HFFc6 (cell line): Measurements from ENCODE around the gene BICRA. TPM values are rescaled to one million over a fixed set of nuclear protein-coding genes. Genes with fewer than 3 reads are reported as not detected.
A peak's percentile ranks its signal among the peaks of the same experiment; 100 is the strongest.

Experiments used
- DNase-seq: peaks from one replicate; pipeline ENCODE4 v3.0.0-alpha.2; 2018
- H3K27ac Mint-ChIP-seq: 2 replicates; pipeline ENCODE4 v1.8.0; 2020; ENCODE audit warnings: mild to moderate bottlenecking, mixed read lengths
- H3K27me3 Mint-ChIP-seq: 2 replicates; pipeline ENCODE4 v1.8.0; 2021; ENCODE audit warnings: mild to moderate bottlenecking, moderate library complexity, mixed read lengths; ENCODE audit not compliant: insufficient read depth
- H3K36me3 Mint-ChIP-seq: 2 replicates; pipeline ENCODE4 v1.8.0; 2021; ENCODE audit warnings: low read depth, mixed read lengths
- H3K4me1 Mint-ChIP-seq: 2 replicates; pipeline ENCODE4 v1.8.0; 2020; ENCODE audit warnings: low read depth, mixed read lengths
- H3K4me3 Mint-ChIP-seq: 2 replicates; pipeline ENCODE4 v1.8.0; 2020; ENCODE audit warnings: mild to moderate bottlenecking, moderate library complexity, mixed read lengths
- H3K9me3 Mint-ChIP-seq: 2 replicates; pipeline ENCODE4 v1.8.0; 2020; ENCODE audit warnings: mild to moderate bottlenecking, mixed read lengths
- CTCF ChIP-seq: fragments of 200-600 bp; sonication (generic); IDR thresholded peaks from 2 replicates; pipeline ENCODE4 v1.5.0; 2021; ENCODE audit warnings: antibody characterized with exemption, mild to moderate bottlenecking
- total RNA-seq, 6 experiments: library from RNA; stranded (reverse); fragmentation: NEBNext Ultra II Directional; extraction: Animal tissue kit (Norgen Biotek cat#: 25700); gene quantifications; 2 replicates in 1 of 6; 3 replicates in 5 of 6; pipeline ENCODE4 v1.2.3, GENCODE V29; 2021

Gene BICRA
- total RNA-seq, 6 experiments from 2014 or later: 11.8 to 16.7 (median 15.5) TPM

- Mint-ChIP-seq H3K4me3 (no peak overlapping the region), H3K27ac (no peak overlapping the region; the same call in 1 of the 2 replicates), H3K9me3 (no peaks in the 10 kb centered on the region), H3K27me3 (peaks cover 2% of the 10 kb centered on the region; the same call in 1 of the 2 replicates), H3K36me3 (peaks cover 12% of the 10 kb centered on the region), H3K4me1 (peaks cover 22% of the 10 kb centered on the region)
- TF ChIP-seq CTCF: no peak
- DNase-seq: no peak
These were observed 14.4 kb downstream of the BICRA start for GRCh38 chr19:47623151-47623920.

GRCh38 chr19:47623921-47624391 is 15.0 kb downstream of the BICRA start:
- no peak overlapping the region for H3K4me3 Mint-ChIP-seq
- peaks cover 2% of the 10 kb centered on the region; the same call in 1 of the 2 replicates for H3K27me3 Mint-ChIP-seq
- DNase-seq: no peak
- H3K9me3 Mint-ChIP-seq: no peaks in the 10 kb centered on the region
- no peak for TF ChIP-seq CTCF
- H3K4me1 Mint-ChIP-seq: peaks cover 16% of the 10 kb centered on the region
- H3K27ac Mint-ChIP-seq: peak overlapping the region; percentile 54; the same call in 1 of the 2 replicates
- H3K36me3 Mint-ChIP-seq: peaks cover 12% of the 10 kb centered on the region

GRCh38 chr19:47625650-47626049 is 16.7 kb downstream of the BICRA start:
- no peak overlapping the region for H3K27ac Mint-ChIP-seq
- no peak for TF ChIP-seq CTCF
- DNase-seq: no peak
- no peak overlapping the region for H3K4me3 Mint-ChIP-seq
- H3K27me3 Mint-ChIP-seq: peaks cover 2% of the 10 kb centered on the region; the same call in 1 of the 2 replicates
- H3K9me3 Mint-ChIP-seq: no peaks in the 10 kb centered on the region
- H3K36me3 Mint-ChIP-seq: peaks cover 8% of the 10 kb centered on the region; the same call in 1 of the 2 replicates
- H3K4me1 Mint-ChIP-seq: peaks cover 6% of the 10 kb centered on the region

- Mint-ChIP-seq H3K4me1 (peaks cover 6% of the 10 kb centered on the region), H3K27me3 (peaks cover 2% of the 10 kb centered on the region; the same call in 1 of the 2 replicates), H3K4me3 (no peak overlapping the region), H3K9me3 (no peaks in the 10 kb centered on the region), H3K27ac (no peak overlapping the region), H3K36me3 (peaks cover 10% of the 10 kb centered on the region; the same call in 1 of the 2 replicates)
- no peak for TF ChIP-seq CTCF
- no peak for DNase-seq
These were observed 17.3 kb downstream of the BICRA start for GRCh38 chr19:47626238-47626637.

- peaks cover 15% of the 10 kb centered on the region for H3K4me1 Mint-ChIP-seq
- no peak for DNase-seq
- H3K27me3 Mint-ChIP-seq: peaks cover 2% of the 10 kb centered on the region; the same call in 1 of the 2 replicates
- H3K4me3 Mint-ChIP-seq: no peak overlapping the region
- no peak for TF ChIP-seq CTCF
- H3K9me3 Mint-ChIP-seq: no peaks in the 10 kb centered on the region
- no peak overlapping the region for H3K27ac Mint-ChIP-seq
- H3K36me3 Mint-ChIP-seq: peaks cover 10% of the 10 kb centered on the region; the same call in 1 of the 2 replicates
These were observed 19.3 kb downstream of the BICRA start for GRCh38 chr19:47628078-47628771.
